Cerebellar cortex (tissue), 1 donor: Measurements from ENCODE around the gene HERC2.
"Not testable (repeated sequence)": the region's sequence is repeated elsewhere in the genome, so short reads cannot be mapped to it uniquely, and the experiment has no call there.

Experiments
- DNase-seq: peaks from one replicate; pipeline ENCODE4 v3.0.0-alpha.2; 2015; ENCODE audit warnings: low spot score

The HERC2 gene

GRCh38 chr15:28131400-28131799 lies 190.6 kb downstream of the HERC2 start:
- no peak for DNase-seq

- DNase-seq = no peak
Observed at GRCh38 chr15:28130651-28131050, 191.3 kb downstream of the HERC2 start.

GRCh38 chr15:28129231-28129848 lies 192.6 kb downstream of the HERC2 start:
- DNase-seq = no peak

GRCh38 chr15:28128031-28128430 lies 193.9 kb downstream of the HERC2 start:
- no peak for DNase-seq

DNA sequence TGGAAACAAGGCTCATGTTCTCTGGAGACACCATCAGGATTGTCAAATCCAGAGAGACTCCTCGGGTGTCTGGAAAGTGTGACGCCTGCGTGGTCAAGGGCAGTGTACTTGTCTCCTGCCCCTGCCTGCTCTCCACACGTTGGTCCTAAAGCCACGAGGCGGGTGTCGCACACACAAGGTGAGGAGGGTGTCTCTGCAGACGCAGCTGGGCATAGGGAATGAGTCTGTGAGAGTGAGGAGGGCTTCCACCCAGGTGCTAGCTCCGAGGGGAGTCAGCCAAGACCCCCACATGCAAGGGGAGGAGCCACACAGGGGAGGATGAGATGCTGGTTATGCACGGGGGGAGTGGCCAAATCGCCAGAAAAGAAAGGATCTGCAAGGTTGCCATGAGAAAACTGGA lies 194.9 kb downstream of the HERC2 start:
- DNase-seq = no peak

GRCh38 chr15:28125673-28126651 lies 196.0 kb downstream of the HERC2 start:
- peak; percentile 77 for DNase-seq

DNA sequence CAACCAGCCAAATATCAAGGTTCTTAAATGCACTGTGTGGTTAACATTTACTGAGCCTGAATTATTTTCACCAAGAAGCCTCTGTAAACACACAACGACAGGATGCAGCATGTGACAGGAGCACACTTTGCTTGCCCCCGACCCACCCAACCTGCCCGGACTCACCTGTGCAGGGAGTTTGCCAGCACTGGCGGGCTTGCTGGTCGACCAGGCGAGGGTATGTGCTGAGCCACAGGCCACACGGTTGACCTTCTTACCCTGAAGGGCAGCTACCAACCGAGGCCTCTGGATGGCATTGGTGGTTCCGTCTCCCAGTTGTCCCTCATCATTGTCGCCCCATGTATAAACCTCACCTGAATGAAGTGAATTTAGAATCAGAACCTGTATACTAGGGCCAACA lies 197.1 kb downstream of the HERC2 start:
- no peak for DNase-seq

DNA sequence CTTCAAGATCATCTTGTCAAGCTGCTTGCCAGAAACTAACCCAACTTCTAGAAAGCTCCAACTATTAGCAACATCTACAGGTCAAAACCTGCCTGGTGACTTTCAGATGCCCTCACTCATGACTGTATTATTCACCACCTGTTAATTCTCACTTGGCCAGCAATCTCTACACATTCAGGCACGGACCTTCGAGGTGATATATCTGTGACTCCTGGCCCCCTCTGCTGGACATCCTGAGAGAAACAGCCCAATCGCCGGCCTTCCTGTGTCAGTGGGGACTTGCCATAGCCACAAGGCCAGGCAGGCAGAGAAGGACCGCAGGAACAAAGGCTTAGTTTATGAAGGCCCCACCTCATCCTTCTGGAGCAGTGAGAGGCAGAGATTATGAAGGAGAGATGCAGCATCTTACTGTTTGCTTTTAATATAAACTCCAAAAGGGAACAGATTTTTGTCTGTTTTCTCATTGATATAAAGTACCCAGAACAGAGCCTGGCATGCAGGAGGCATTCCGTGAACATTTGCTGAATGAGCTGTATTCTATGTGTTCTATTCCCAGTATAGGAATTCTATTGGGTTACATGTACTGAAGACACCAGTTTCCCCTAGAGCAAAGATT lies 198.5 kb downstream of the HERC2 start:
- DNase-seq = peak; percentile 91

- DNase-seq = no peak
Observed at GRCh38 chr15:28122038-28122949, 199.7 kb downstream of the HERC2 start.

DNA sequence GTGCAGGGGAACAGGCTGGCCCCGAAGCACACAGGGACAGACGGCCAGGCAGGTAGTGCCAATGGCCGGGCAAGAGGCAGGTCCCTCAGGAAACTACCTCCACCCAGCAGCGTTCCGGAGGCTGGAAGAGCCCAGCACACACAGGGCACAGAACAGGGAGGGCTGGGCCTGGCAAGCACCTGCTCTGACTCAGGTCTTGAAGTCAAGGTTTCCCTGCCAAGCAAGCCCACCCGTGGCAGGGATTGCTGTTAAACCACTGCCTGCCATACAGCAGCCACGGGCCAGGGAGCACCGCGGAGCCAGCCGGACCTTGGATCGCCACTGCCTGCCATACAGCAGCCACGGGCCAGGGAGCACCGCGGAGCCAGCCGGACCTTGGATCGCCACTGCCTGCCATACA lies 200.4 kb downstream of the HERC2 start:
- not testable (repeated sequence) for DNase-seq

DNA sequence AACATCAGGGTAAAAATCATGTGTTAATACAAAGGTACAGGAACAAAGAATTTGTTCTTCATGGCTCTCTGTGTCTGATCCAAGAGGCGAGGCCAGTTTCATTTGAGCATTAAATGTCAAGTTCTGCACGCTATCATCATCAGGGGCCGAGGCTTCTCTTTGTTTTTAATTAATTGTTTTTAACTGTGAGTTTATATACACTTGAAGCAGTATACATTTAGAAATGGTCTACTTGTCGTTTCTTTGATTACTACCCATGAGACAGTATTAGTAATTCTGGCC lies 201.7 kb downstream of the HERC2 start:
- no peak for DNase-seq

GRCh38 chr15:28118531-28118930 lies 203.4 kb downstream of the HERC2 start:
- no peak for DNase-seq

- no peak for DNase-seq
Observed at GRCh38 chr15:28118083-28118482, 203.9 kb downstream of the HERC2 start.

- DNase-seq = no peak
Observed at GRCh38 chr15:28117432-28117990, 204.5 kb downstream of the HERC2 start.

GRCh38 chr15:28116521-28117431 lies 205.2 kb downstream of the HERC2 start:
- DNase-seq = no peak

GRCh38 chr15:28115871-28116270 lies 206.1 kb downstream of the HERC2 start:
- no peak for DNase-seq

- no peak for DNase-seq
Observed at GRCh38 chr15:28114721-28115622, 207.0 kb downstream of the HERC2 start.

- DNase-seq = no peak
Observed at GRCh38 chr15:28114114-28114455, 207.9 kb downstream of the HERC2 start.

DNA sequence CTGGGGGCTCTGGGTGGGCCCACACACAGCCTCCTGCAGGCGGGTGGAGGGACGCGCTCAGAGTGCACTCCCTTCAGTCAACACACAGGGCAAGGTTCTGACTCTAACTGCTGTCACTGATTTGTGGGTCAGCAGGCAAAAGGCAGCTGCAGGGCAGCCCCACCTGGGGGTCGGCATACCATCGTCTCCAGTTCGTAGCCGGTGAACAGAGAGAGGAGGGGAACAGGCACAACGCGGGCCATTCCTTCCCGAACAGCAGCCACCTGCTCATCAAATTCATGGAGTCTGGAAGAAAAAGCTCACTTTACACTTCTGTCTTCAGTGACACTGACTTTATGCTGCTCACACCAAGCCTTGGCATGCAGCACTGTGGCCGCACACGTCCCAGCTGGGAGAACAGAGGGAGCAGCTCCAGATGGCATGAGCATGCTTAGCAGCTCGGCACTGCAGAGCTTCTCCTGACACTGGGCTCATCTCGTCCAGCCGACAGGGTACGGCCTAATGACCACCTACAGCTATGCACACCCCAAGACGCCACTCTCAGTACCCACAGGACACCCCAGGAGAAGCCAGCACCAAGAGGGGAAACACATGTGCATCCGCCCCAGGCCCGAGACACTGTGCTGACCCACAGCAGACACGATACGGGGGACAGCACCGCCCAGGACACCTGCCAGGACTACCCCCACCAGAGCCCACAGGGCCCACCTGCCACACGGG lies 208.4 kb downstream of the HERC2 start:
- DNase-seq = peak; percentile 79
